ENCODE data around the gene GNB4. TPM values are rescaled to one million over a fixed set of nuclear protein-coding genes. Genes with fewer than 3 reads are reported as not detected.

Gene GNB4
- total and polyA plus RNA-seq, 10 of the 15 experiments (the other 5 are each of a cell fraction or from before 2014, with no cell fraction given), result 0.14 to 3.4 (median 1.8) TPM

GRCh38 chr3:179495483-179495882 lies 44.2 kb upstream of the GNB4 start:
- ATAC-seq, result no peak
- H3K79me2 ChIP-seq (ENCODE audit: control insufficient read depth, insufficient read depth, low read length), result no peaks in the 10 kb centered on the region
- ChIA-PET RAD21 (ENCODE audit: unreplicated experiment) (no interaction called here), SMC1A (ENCODE audit: uncharacterized antibody, unreplicated experiment) (no interaction called here), POLR2A (no interaction called here), CTCF (no interaction called here)
- TF ChIP-seq MYB (IDR thresholded peaks at IDR 0.05; ENCODE audit: borderline replicate concordance, low read depth, low read length) (no peak), STAT1 (conservative IDR thresholded peaks at IDR 0.05) (no peak), CBX5 (IDR thresholded peaks at IDR 0.05; ENCODE audit: low read depth) (peak; percentile 63; the same call in 1 of the 2 replicates), TCF12 (IDR thresholded peaks at IDR 0.05; ENCODE audit: low read depth, low read length) (no peak)
- no peak for DNase-seq (ENCODE audit: low read depth, low spot score)
- H3K36me3 ChIP-seq (ENCODE audit: control insufficient read depth in 2 of 2, insufficient read depth in 2 of 2, low read length in 1 of 2), result no peaks in the 10 kb centered on the region
- no peaks in the 10 kb centered on the region for H3K27me3 ChIP-seq (replicated peaks in 1 of 2; ENCODE audit: control insufficient read depth in 2 of 2, insufficient read depth in 2 of 2, low read length in 1 of 2)
- no peak overlapping the region for H2AFZ ChIP-seq (ENCODE audit: control insufficient read depth, low read depth, low read length)
- H3K9ac ChIP-seq (ENCODE audit: control insufficient read depth, insufficient read depth, low read length), result no peak overlapping the region
- in situ Hi-C loops (cut with MboI) (no loop called here), intact Hi-C loops (cut with micrococcal nuclease; ENCODE audit: unreplicated experiment) (no loop called here)
- no peaks in the 10 kb centered on the region for H3K4me1 ChIP-seq (ENCODE audit: control insufficient read depth, insufficient read depth, low read length)
- no peak overlapping the region for H3K27ac ChIP-seq (ENCODE audit: control insufficient read depth, insufficient read depth)
- no peak overlapping the region for H3K4me3 ChIP-seq
- FAIRE-seq, result no peak
- peaks cover 12% of the 10 kb centered on the region; the same call in 2 of the 3 replicates for H3K9me3 ChIP-seq (replicated peaks; ENCODE audit: control insufficient read depth, insufficient read depth, low read length)
- no TSS peak for BruUV-seq (replicated peaks)
- H4K20me1 ChIP-seq (ENCODE audit: control insufficient read depth, insufficient read depth), result no peaks in the 10 kb centered on the region
- no peak overlapping the region for H3K4me2 ChIP-seq (ENCODE audit: control insufficient read depth, insufficient read depth)

GRCh38 chr3:179493260-179493659 lies 42.0 kb upstream of the GNB4 start:
- CTCF ChIA-PET, result interaction anchor here (0.7 kb wide), 1 partner anchor 12 kb away, joined by 3 read pairs; no protein-coding TSS in a partner anchor
- Histone ChIP-seq H3K36me3 (ENCODE audit: control insufficient read depth in 2 of 2, insufficient read depth in 2 of 2, low read length in 1 of 2) (no peaks in the 10 kb centered on the region), H3K4me3 (no peak overlapping the region), H3K4me2 (ENCODE audit: control insufficient read depth, insufficient read depth) (no peak overlapping the region), H3K9me3 (replicated peaks; ENCODE audit: control insufficient read depth, insufficient read depth, low read length) (peaks cover 12% of the 10 kb centered on the region; the same call in 2 of the 3 replicates), H4K20me1 (ENCODE audit: control insufficient read depth, insufficient read depth) (no peaks in the 10 kb centered on the region), H3K79me2 (ENCODE audit: control insufficient read depth, insufficient read depth, low read length) (no peaks in the 10 kb centered on the region), H3K27ac (ENCODE audit: control insufficient read depth, insufficient read depth) (no peak overlapping the region), H2AFZ (ENCODE audit: control insufficient read depth, low read depth, low read length) (no peak overlapping the region), H3K4me1 (ENCODE audit: control insufficient read depth, insufficient read depth, low read length) (no peaks in the 10 kb centered on the region), H3K27me3 (replicated peaks in 1 of 2; ENCODE audit: control insufficient read depth in 2 of 2, insufficient read depth in 2 of 2, low read length in 1 of 2) (no peaks in the 10 kb centered on the region), H3K9ac (ENCODE audit: control insufficient read depth, insufficient read depth, low read length) (no peak overlapping the region)
- SMC1A ChIA-PET (ENCODE audit: uncharacterized antibody, unreplicated experiment), result interaction anchor here (0.7 kb wide), 1 partner anchor 168 kb away, joined by 3 read pairs; no protein-coding TSS in a partner anchor
- in situ Hi-C loops (cut with MboI) (no loop called here), intact Hi-C loops (cut with micrococcal nuclease; ENCODE audit: unreplicated experiment) (no loop called here)
- FAIRE-seq, result no peak
- no TSS peak for BruUV-seq (replicated peaks)
- ATAC-seq, result no peak
- POLR2A ChIA-PET, result no interaction called here
- RAD21 ChIA-PET (ENCODE audit: unreplicated experiment), result no interaction called here
- DNase-seq (ENCODE audit: low read depth, low spot score), result no peak
- no peak for TF ChIP-seq ZNF207 (IDR thresholded peaks at IDR 0.05; ENCODE audit: borderline replicate concordance)
- no peak for TF ChIP-seq PBX3 (IDR thresholded peaks at IDR 0.05; ENCODE audit: insufficient replicate concordance, low read depth, low read length)
- TF ChIP-seq CREM (IDR thresholded peaks at IDR 0.05; ENCODE audit: low read depth), result no peak
- TF ChIP-seq CREB1 (IDR thresholded peaks at IDR 0.05; ENCODE audit: low read depth), result no peak
- no peak for TF ChIP-seq RAD51 (IDR thresholded peaks at IDR 0.05)
- no peak for TF ChIP-seq RBBP5 (conservative IDR thresholded peaks at IDR 0.05)
- TF ChIP-seq GATAD2B (conservative IDR thresholded peaks at IDR 0.05; ENCODE audit: low read depth), result no peak
- no peak for TF ChIP-seq DPF2 (IDR thresholded peaks at IDR 0.05)
- TF ChIP-seq TCF3 (IDR thresholded peaks at IDR 0.05; ENCODE audit: borderline replicate concordance, insufficient read depth, low read depth, low read length), result no peak
- no peak for TF ChIP-seq NFIC (IDR thresholded peaks at IDR 0.05; ENCODE audit: low read depth, low read length)
- no peak for TF ChIP-seq EZH2 (IDR thresholded peaks at IDR 0.05; ENCODE audit: borderline replicate concordance, control insufficient read depth, low read depth, low read length)
- no peak for TF ChIP-seq ZBTB33 (IDR thresholded peaks at IDR 0.05)
- TF ChIP-seq CHD4 (IDR thresholded peaks at IDR 0.05), result no peak

Data from GM12878 (cell line).